ENCODE results near the gene IL4R.

IL4R gene

DNA sequence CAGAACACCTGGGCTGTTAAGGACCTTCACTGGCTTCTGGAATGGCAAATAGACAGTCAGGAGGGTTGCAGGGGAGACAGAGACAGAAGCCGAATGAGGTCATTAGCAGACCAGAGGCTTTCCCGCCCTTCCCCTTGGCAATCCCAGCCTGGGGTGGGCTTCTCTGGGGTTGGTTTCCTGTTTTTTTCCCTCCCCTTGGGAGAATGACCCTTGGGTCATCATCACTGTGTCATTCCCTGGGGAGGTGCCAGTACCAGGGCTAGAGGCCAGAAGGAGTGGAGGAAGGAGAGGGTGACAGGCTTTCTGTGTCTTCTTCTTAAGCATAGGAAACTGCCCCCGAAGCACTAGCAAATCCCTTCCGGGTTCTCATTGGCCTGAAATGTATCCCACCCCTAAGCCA lies 45.3 kb downstream of the IL4R start:
- DNase-seq (ENCODE audit: low read depth) = no peak

DNA sequence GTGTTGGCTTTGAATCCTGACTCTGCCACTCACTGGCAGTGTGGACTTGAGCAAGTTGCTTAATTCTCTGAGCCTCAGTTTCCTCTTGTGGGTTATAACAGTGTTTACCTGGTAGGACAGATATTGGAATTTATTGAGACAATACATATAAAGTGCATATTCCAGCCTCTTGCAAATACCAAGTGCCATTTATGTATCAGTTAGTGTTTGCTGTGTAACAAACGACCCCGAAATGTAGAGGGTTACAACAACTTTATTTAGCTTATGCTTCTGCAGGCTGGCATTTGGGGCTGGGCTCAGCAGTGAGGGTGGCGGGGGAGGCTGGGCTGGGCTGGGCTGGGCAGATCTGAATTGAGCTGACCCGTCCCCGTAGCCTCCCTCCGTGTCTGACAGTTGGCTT lies 45.8 kb downstream of the IL4R start:
- DNase-seq (ENCODE audit: low read depth) = no peak

DNA sequence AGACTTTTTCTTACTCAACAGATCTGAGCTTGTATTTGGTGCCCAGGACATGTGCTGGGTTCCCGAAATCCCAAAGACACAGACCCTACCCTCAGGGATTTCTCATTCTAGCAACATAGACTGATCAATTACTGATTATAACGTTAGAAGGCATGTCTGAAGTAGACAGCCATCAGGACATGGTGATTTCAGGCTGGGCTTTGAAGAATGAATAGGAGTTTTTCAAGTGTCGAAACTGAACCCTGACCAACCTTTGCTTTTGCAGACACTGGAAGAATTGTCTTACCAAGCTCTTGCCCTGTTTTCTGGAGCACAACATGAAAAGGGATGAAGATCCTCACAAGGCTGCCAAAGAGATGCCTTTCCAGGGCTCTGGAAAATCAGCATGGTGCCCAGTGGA lies 48.2 kb downstream of the IL4R start:
- DNase-seq (ENCODE audit: low read depth) = no peak

DNA sequence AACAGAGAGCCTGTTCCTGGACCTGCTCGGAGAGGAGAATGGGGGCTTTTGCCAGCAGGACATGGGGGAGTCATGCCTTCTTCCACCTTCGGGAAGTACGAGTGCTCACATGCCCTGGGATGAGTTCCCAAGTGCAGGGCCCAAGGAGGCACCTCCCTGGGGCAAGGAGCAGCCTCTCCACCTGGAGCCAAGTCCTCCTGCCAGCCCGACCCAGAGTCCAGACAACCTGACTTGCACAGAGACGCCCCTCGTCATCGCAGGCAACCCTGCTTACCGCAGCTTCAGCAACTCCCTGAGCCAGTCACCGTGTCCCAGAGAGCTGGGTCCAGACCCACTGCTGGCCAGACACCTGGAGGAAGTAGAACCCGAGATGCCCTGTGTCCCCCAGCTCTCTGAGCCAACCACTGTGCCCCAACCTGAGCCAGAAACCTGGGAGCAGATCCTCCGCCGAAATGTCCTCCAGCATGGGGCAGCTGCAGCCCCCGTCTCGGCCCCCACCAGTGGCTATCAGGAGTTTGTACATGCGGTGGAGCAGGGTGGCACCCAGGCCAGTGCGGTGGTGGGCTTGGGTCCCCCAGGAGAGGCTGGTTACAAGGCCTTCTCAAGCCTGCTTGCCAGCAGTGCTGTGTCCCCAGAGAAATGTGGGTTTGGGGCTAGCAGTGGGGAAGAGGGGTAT lies 48.9 kb downstream of the IL4R start:
- no peak for DNase-seq (ENCODE audit: low read depth)

DNA sequence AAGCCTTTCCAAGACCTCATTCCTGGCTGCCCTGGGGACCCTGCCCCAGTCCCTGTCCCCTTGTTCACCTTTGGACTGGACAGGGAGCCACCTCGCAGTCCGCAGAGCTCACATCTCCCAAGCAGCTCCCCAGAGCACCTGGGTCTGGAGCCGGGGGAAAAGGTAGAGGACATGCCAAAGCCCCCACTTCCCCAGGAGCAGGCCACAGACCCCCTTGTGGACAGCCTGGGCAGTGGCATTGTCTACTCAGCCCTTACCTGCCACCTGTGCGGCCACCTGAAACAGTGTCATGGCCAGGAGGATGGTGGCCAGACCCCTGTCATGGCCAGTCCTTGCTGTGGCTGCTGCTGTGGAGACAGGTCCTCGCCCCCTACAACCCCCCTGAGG lies 49.5 kb downstream of the IL4R start:
- no peak for DNase-seq (ENCODE audit: low read depth)

DNA sequence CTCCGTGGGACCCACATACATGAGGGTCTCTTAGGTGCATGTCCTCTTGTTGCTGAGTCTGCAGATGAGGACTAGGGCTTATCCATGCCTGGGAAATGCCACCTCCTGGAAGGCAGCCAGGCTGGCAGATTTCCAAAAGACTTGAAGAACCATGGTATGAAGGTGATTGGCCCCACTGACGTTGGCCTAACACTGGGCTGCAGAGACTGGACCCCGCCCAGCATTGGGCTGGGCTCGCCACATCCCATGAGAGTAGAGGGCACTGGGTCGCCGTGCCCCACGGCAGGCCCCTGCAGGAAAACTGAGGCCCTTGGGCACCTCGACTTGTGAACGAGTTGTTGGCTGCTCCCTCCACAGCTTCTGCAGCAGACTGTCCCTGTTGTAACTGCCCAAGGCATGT lies 50.0 kb downstream of the IL4R start:
- DNase-seq (ENCODE audit: low read depth) = no peak

DNA sequence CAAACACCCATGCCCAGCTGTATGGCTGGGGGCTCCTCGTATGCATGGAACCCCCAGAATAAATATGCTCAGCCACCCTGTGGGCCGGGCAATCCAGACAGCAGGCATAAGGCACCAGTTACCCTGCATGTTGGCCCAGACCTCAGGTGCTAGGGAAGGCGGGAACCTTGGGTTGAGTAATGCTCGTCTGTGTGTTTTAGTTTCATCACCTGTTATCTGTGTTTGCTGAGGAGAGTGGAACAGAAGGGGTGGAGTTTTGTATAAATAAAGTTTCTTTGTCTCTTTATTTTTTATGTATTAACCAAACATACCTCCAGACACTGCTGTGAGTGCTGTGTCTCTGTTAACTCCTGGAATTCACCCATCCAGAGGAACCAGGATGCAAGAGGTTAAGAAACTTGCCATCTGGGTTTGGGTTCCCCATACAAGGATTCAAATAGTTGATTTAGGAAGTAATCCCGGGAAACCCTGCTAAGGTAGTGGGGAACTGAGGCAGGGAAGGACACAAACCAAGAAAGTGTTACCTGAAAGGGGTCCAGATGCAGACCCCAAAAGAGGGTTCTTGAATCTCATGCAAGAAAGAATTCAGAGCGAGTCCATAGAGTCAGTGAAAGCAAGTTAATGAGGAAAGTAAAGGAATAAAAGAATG lies 50.8 kb downstream of the IL4R start:
- DNase-seq (ENCODE audit: low read depth) = no peak

DNA sequence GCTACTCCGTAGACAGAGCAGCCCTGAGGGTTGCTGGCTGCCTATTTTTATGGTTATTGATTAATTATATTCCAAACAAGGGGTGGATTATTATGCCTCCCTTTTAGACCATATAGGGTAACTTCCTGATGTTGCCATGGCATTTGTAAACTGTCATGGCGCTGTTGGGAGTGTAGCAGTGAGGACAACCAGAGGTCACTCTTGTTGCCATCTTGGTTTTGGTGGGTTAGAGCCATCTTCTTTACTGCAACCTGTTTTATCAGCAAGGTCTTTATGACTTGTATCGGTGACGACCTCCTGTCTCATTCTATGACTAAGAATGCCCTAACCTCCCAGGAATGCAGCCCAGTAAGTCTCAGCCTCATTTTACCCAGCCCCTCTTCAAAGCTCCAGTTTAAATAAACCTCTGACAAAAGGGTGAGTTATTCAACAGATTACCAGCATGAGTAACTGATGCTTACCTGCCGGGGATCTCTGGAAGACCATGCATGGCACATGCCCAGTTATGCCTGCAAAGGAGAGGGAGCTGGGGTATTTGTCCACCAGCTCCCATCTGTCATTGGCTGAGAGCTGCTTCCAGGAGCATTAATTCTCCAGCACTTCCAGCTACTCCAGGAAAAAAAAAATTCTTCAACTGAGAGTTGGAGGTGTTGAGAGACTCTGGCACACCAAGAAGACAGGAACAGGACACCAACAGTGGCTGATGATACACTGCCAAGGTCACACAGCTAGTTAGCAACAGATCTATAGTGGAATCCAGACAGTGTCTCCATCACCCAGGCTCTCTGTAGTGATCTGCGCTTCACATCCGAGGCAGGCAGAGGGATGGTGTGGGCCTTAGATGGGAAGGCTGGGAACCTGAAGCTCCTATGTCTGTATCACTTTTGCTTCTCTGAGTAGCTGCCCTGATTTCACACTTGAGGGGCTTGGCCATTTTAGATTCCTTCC lies 51.6 kb downstream of the IL4R start:
- no peak for DNase-seq (ENCODE audit: low read depth)

DNA sequence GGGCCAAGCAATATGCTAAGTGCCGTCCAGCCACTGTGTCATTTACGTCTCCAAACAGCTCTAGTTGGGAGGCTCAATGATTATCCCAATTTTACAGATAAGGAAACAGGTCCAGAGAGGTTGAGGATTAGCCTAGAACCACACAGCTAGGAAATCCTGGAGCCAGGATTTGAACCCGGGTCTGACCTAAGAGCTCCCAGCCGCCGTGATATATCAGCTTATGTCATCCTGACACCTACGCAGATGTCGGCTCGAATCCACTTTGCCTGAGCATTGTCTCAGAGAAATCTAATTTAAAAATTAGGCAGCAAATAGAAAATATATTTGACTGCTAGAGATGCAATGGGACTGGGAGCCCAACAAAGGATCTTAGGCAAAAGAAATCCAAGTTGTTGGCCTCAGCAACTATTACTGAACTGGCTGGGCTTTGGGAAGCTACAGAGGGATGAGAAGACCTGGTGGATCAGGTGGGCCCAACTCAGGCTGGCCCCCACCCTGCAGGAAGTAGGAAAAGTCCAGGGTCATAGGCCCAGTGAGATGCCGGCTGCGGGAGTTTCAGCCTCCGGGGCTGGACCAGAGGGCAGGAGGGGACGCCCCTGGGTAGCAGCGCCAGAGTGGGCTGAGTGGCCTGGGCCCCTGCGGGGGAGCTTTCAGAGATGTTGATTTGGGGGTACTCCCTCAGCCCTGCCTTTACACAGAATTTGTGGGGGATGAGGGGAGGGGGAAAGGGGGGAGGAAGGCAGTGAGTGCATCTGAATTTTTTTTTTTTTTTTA lies 53.1 kb downstream of the IL4R start:
- DNase-seq (ENCODE audit: low read depth) = no peak

DNA sequence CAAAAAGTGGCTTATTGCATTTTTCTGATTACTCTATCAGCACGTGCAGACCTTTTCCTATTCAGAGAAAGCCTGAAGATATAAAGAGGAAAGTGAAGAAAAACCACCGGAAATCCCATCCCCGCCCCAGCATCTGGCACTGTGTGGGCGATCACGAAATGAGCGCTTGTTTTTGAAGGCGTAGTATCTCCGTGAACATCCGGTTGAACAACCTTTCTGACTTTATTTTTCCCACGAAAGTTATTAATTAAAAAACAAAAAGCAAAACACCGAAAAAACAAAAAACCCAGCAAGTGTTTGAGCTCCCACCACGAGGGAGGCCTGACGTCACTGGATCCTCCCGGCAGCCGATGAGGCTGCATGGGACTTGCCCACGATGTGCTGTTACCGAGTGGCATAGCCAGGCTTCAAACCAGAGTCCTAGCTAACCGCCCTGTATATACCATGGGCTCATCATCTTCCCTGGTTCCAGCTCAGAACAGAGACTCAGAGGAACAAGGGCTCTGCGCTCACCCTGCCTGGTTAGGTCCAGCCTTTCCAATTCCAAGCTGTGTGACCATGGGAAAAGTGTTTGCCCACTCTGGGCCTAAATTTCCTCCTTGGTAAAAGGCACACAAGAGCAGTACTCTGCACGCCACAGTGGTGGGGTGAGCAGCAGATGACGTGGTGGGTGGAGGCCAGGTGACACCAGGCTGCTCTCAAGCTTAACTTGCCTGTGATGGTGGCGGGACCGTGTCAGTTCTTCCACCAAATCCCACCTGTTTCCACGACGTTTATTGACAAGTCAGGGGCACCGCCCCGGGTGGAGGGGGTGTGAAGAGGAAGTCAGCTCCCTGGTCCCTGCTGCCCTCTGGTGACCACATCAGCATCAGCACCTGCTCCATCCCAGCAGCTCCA lies 53.9 kb downstream of the IL4R start:
- DNase-seq (ENCODE audit: low read depth) = no peak

DNA sequence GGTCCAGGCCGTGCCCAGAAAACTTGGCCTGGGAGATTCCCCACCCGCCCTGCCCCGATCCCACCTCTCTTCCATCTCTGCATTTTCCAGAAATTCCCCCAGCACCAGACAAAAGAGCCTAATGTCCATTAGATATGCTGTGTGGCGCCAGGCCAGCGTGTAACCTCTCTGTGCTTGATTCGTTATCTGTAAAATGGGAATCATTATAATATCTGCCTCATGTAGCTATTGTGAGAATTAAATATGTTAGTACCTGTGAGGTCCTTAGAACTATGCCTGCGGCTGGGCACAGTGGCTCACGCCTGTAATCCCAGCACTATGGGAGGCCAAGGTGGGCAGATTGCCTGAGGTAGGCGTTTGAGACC lies 54.6 kb downstream of the IL4R start:
- no peak for DNase-seq (ENCODE audit: low read depth)

DNA sequence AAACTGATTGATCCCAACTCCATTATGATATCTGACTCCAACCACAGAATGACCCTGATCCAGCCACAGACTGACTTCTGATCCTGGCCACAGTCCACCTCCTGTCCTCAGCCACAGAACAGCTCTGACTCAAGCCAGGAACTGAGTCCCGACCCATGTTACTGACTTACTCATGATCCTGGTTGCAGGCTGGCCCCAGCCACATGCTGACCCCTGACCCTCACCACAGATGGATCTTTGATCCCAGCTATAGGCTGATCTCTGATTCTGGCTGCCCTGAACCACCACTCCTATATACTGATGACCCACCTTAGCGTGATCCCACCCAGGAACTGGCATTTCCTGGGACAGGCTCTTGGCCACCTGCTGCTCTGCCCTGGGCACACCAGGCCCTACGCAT lies 56.0 kb downstream of the IL4R start:
- DNase-seq (ENCODE audit: low read depth) = no peak

DNA sequence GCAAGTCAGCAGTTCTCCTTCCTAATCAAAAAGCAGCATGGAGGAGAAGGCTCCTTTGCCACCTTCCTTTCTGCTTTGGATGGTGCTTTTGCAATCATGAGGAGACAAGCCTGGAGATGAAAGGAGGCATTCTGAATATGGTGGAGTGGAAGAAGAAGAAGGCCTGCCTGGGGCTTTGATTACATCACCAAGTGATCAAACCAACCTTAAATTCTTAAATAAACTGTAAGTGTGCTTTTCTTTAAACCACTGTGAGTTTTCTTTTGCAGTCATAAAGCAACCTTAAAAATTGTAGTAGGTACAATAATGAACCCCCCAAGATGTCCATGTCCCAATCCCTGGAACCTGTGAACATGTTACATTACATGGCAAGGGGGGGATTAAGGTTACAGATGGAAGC lies 56.5 kb downstream of the IL4R start:
- DNase-seq (ENCODE audit: low read depth) = no peak

DNA sequence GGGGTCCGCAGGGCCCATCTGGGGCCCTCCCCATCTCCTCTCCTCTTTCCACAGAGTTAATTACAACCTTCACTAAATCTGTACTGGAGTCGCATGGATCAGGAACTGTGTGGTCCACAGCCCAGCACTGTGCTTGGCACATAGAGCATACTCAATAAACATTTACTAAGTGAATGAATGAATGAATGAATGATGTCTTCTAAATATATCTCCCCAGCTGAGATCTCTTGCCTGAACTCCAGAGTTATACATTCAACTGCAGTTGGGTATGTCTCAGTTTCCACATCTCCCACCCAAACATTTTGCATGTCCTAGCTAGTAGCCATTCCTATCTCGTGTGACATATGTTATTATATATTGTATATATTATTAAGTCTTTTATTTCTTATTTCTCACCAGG lies 59.5 kb downstream of the IL4R start:
- DNase-seq (ENCODE audit: low read depth) = no peak

DNA sequence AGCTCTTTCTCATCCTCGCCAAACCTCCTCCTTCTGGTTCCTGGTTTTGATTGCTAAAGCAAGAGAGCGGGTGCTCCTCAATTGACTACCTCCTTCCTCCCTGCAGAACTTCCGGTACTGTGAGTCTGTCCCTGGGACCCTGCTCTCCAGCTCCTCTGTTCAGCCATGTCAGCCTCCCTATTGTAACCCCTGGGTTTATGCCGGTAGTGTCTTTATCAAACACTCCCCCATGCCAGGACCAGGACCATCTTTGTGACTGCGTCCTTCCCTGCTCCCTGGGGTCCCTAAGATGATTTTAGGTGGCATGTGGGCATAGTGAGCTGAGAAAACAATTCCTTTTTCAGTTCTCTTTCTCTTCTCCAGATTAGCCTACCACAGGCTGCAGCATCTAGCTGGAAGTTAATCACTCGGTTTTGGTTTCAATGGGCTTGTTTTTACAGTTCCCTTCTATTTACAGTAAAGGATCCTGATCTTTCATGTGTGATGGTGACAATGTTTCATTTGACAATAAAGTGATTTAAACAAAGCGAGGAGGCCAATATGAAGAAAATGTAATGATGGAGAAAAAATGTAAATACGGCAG lies 60.5 kb downstream of the IL4R start:
- no peak for DNase-seq (ENCODE audit: low read depth)

DNA sequence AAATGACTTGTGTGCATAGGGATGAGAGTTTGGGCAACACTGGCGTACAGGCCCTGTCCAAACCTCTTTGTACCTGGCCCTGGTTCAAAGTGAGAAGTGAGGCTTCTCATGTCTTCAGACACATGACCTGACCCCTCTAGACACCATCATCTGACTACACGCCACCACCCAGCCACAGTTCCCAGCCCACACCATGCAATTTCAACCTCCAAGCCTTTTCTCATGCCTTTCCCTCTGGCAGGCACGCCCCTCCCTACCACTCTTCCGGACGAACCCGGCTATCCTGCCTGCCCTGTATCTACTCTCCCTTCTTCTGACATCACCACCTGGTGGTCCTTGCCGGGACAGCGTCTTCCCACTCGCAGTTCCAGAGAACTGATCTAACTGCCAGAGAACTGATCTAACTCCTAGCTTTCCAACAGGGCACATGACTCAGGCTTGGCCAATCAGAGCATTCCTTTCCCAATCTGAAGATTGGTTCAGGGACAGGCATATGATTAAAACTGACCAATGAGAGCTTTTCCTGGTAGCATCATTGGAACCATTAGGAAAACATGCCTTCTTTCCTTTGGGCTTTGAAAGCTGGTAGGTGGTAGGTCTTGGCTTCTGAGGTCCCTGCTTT lies 61.1 kb downstream of the IL4R start:
- DNase-seq (ENCODE audit: low read depth) = no peak

DNA sequence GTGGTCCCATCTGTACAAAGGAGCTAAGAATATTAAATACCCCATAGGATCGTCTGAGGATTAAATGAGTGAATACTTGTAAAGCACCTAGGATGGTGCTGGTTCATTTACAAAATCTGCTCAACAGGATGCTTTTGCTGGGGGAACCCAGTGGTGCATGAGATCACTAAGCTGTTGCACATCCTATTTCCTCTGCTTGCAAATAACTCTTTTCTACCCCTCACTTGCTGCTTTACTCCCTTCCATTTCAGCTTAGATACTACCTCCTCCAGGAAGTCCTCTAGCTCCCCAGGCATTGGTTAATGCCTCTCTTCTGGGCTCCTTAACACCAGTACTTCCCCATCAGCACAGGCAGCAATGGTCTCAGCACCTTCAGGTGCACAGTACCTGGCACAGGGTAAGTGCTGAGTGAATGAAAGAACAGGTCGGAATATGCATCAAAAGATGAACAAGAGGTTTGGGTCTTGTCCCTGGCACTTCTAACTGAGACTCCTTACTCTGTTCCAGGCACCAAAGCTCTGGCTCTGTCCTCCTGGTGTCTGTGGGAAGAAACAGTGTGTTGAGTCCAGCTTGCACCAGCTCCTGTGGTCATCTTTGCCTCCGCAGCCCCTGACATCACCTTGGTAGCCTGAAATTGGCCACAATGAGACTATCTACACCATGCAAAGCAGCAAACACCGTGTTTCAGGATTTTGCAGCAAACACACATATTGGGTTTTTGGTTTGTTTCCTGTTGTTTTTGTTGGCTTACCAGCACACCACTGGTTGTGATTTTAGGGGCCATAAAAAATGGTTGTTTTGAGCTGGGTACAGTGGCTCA lies 64.1 kb downstream of the IL4R start:
- DNase-seq (ENCODE audit: low read depth) = no peak

DNA sequence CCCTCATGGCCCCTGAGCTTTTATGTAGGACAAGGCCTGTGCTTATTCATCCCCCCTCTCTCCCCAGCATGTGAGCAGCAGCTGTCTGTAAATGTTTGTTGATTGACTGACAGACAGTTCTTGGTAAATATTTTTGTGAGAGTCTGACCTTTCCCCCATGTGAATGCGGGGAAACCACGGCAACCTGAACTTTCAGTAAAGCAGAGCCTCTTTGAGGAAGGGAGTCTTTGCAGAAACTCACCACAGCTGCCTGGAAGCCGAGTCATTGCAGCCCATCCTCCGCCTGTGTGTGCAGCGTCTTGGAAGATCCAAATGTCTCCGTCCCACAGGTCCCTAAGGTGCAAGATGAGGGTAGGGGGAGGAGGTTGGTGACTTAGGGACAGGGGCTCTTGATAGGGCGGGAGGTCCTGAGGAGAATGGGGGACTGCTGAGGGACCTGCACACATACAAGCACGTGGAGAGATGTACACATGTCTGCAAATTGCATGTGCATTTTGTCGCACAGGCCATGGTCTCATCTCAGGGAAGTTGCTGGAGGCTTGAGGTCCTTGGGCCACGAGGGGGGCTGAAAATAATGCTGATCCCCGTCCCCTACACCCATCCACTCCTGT lies 65.2 kb downstream of the IL4R start:
- no peak for DNase-seq (ENCODE audit: low read depth)

DNA sequence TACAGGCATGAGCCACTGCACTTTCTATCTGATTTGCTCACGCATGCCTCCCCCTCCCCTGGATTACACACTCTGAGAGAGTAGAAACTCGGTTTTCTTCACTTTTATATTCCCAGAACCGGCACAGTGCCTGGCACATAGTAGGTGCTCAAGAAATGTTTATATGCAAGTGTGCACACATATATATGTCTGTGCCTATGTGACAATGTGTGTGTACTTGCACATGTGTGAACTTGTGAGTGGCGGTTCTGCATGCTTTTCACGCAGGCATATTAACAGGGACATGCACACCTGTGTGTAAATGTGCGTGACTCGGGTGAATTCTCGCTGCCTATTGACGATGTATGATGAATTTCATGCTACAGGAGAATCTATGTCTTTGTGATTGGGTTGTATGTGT lies 66.1 kb downstream of the IL4R start:
- no peak for DNase-seq (ENCODE audit: low read depth)

Measured in HS-27A (cell line).